ENCODE results near the gene RABGAP1.

DNA sequence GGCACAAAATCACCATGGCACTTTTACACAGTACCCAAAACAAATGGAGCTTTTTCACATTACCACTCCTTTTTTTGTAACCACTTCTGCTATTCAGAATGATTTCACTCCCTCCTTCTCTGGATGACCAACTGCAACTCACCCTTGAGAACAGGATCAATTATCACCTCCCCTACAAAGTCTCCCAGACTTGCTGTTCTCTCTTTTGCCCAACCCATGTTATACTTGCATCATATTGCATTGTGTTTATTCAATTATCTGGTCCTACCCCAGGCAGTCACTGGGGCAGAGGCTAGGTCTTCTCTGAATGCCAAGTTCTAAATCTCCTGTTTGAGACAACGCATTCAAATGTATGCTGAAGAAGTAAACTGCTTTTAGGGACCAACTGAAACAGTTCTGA lies 188.6 kb downstream of the RABGAP1 start:
- TF ChIP-seq, protein P1, sequence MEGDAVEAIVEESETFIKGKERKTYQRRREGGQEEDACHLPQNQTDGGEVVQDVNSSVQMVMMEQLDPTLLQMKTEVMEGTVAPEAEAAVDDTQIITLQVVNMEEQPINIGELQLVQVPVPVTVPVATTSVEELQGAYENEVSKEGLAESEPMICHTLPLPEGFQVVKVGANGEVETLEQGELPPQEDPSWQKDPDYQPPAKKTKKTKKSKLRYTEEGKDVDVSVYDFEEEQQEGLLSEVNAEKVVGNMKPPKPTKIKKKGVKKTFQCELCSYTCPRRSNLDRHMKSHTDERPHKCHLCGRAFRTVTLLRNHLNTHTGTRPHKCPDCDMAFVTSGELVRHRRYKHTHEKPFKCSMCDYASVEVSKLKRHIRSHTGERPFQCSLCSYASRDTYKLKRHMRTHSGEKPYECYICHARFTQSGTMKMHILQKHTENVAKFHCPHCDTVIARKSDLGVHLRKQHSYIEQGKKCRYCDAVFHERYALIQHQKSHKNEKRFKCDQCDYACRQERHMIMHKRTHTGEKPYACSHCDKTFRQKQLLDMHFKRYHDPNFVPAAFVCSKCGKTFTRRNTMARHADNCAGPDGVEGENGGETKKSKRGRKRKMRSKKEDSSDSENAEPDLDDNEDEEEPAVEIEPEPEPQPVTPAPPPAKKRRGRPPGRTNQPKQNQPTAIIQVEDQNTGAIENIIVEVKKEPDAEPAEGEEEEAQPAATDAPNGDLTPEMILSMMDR (IDR thresholded peaks at IDR 0.05): no peak
- TF ChIP-seq POLR2A (IDR thresholded peaks at IDR 0.05) (no peak), POLR2AphosphoS5 (IDR thresholded peaks at IDR 0.05) (no peak)
